Vagina (tissue), 2 donors: ENCODE data around the gene CD4.

Source experiments
- POLR2A ChIP-seq, 2 donors: fragments of 450-650 bp; IDR thresholded peaks; one replicate each; pipeline ENCODE4 v1.6.1; 2017; ENCODE audit warnings: antibody characterized with exemption in 2 of 2, mild to moderate bottlenecking in 2 of 2, moderate library complexity in 2 of 2
- POLR2AphosphoS5 ChIP-seq, 2 donors: sonication (generic); formaldehyde crosslinking; IDR thresholded peaks; one replicate each; pipeline ENCODE4 v1.9.0; 2017; ENCODE audit warnings: antibody characterized with exemption in 2 of 2, mild to moderate bottlenecking in 2 of 2, low read depth in 1 of 2; ENCODE audit not compliant: insufficient read depth in 1 of 2
- TF ChIP-seq, protein P1 (sequence below), 3 experiments: fragments of 450-650 bp in 2 of 3; fragments of 200-600 bp in 1 of 3; sonication (generic) in 1 of 3; IDR thresholded peaks; one replicate each; pipeline ENCODE4 v1.5.1; 2017 to 2019; ENCODE audit warnings: antibody characterized with exemption in 3 of 3, mild to moderate bottlenecking in 2 of 3, moderate library complexity in 2 of 3

- TF ChIP-seq POLR2A (IDR thresholded peaks at IDR 0.05) (no peak), POLR2AphosphoS5 (IDR thresholded peaks at IDR 0.05; ENCODE audit: insufficient read depth in 1 of 2, low read depth in 1 of 2) (no peak)
- TF ChIP-seq, protein P1, sequence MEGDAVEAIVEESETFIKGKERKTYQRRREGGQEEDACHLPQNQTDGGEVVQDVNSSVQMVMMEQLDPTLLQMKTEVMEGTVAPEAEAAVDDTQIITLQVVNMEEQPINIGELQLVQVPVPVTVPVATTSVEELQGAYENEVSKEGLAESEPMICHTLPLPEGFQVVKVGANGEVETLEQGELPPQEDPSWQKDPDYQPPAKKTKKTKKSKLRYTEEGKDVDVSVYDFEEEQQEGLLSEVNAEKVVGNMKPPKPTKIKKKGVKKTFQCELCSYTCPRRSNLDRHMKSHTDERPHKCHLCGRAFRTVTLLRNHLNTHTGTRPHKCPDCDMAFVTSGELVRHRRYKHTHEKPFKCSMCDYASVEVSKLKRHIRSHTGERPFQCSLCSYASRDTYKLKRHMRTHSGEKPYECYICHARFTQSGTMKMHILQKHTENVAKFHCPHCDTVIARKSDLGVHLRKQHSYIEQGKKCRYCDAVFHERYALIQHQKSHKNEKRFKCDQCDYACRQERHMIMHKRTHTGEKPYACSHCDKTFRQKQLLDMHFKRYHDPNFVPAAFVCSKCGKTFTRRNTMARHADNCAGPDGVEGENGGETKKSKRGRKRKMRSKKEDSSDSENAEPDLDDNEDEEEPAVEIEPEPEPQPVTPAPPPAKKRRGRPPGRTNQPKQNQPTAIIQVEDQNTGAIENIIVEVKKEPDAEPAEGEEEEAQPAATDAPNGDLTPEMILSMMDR (IDR thresholded peaks at IDR 0.05): no peak
Measured at GRCh38 chr12:6840761-6841515, 51.6 kb downstream of the CD4 start, which contains the start of gene GNB3.
